Measurements from ENCODE around the gene IL3. TPM values are rescaled to one million over a fixed set of nuclear protein-coding genes. Genes with fewer than 3 reads are reported as not detected.

Gene IL3
- total RNA-seq, 1 donor from 2014 or later = not detected

GRCh38 chr5:132094393-132095076, 34.1 kb downstream of the IL3 start:
- DNase-seq (ENCODE audit: low spot score, unreplicated experiment) = no peak

GRCh38 chr5:132095077-132095410, 34.6 kb downstream of the IL3 start:
- Mint-ChIP-seq H3K4me1 (ENCODE audit: low read depth) (no peaks in the 10 kb centered on the region), H3K9me3 (ENCODE audit: low read depth) (no peaks in the 10 kb centered on the region), H3K27me3 (peaks cover 5% of the 10 kb centered on the region), H3K27ac (no peak overlapping the region), H3K36me3 (ENCODE audit: insufficient read depth) (no peaks in the 10 kb centered on the region), H3K4me3 (ENCODE audit: low read depth) (no peak overlapping the region)
- TF ChIP-seq CTCF (IDR thresholded peaks at IDR 0.05; ENCODE audit: unreplicated experiment) = no peak
- DNase-seq (ENCODE audit: low spot score, unreplicated experiment) = no peak

More at GRCh38 chr5:132094393-132095076, 34.1 kb downstream of the IL3 start:
- Mint-ChIP-seq H3K4me3 (ENCODE audit: low read depth) (no peak overlapping the region), H3K27me3 (peaks cover 3% of the 10 kb centered on the region), H3K4me1 (ENCODE audit: low read depth) (no peaks in the 10 kb centered on the region), H3K9me3 (ENCODE audit: low read depth) (no peaks in the 10 kb centered on the region), H3K27ac (no peak overlapping the region), H3K36me3 (ENCODE audit: insufficient read depth) (no peaks in the 10 kb centered on the region)
- TF ChIP-seq CTCF (IDR thresholded peaks at IDR 0.05; ENCODE audit: unreplicated experiment) = no peak

- no peaks in the 10 kb centered on the region for H3K9me3 Mint-ChIP-seq (ENCODE audit: low read depth)
- no peak for DNase-seq (ENCODE audit: low spot score, unreplicated experiment)
- no peak overlapping the region for H3K27ac Mint-ChIP-seq
- TF ChIP-seq CTCF (IDR thresholded peaks at IDR 0.05; ENCODE audit: unreplicated experiment) = no peak
- no peak overlapping the region for H3K4me3 Mint-ChIP-seq (ENCODE audit: low read depth)
- H3K36me3 Mint-ChIP-seq (ENCODE audit: insufficient read depth) = no peaks in the 10 kb centered on the region
- H3K27me3 Mint-ChIP-seq = peaks cover 7% of the 10 kb centered on the region
- H3K4me1 Mint-ChIP-seq (ENCODE audit: low read depth) = no peaks in the 10 kb centered on the region
Observed at GRCh38 chr5:132095424-132095972, 35.0 kb downstream of the IL3 start.

- H3K36me3 Mint-ChIP-seq (ENCODE audit: insufficient read depth) = no peaks in the 10 kb centered on the region
- H3K4me3 Mint-ChIP-seq (ENCODE audit: low read depth) = no peak overlapping the region
- no peak for TF ChIP-seq CTCF (IDR thresholded peaks at IDR 0.05; ENCODE audit: unreplicated experiment)
- H3K27ac Mint-ChIP-seq = no peak overlapping the region
- H3K9me3 Mint-ChIP-seq (ENCODE audit: low read depth) = no peaks in the 10 kb centered on the region
- no peak for DNase-seq (ENCODE audit: low spot score, unreplicated experiment)
- peaks cover 7% of the 10 kb centered on the region for H3K27me3 Mint-ChIP-seq
- H3K4me1 Mint-ChIP-seq (ENCODE audit: low read depth) = no peaks in the 10 kb centered on the region
Observed at GRCh38 chr5:132096904-132097303, 36.4 kb downstream of the IL3 start.

GRCh38 chr5:132098151-132098594, 37.7 kb downstream of the IL3 start:
- H3K9me3 Mint-ChIP-seq (ENCODE audit: low read depth) = no peaks in the 10 kb centered on the region
- peaks cover 7% of the 10 kb centered on the region for H3K27me3 Mint-ChIP-seq
- H3K36me3 Mint-ChIP-seq (ENCODE audit: insufficient read depth) = no peaks in the 10 kb centered on the region
- no peaks in the 10 kb centered on the region for H3K4me1 Mint-ChIP-seq (ENCODE audit: low read depth)
- TF ChIP-seq CTCF (IDR thresholded peaks at IDR 0.05; ENCODE audit: unreplicated experiment) = no peak
- no peak for DNase-seq (ENCODE audit: low spot score, unreplicated experiment)
- H3K27ac Mint-ChIP-seq = no peak overlapping the region
- no peak overlapping the region for H3K4me3 Mint-ChIP-seq (ENCODE audit: low read depth)
